Suppressor macrophage (primary cell): Measurements from ENCODE around the gene SORL1.

Source experiments
- DNase-seq, 4 experiments: peaks; one replicate each; pipeline ENCODE4 v3.0.0-alpha.2; 2020 to 2022

The SORL1 gene

DNA sequence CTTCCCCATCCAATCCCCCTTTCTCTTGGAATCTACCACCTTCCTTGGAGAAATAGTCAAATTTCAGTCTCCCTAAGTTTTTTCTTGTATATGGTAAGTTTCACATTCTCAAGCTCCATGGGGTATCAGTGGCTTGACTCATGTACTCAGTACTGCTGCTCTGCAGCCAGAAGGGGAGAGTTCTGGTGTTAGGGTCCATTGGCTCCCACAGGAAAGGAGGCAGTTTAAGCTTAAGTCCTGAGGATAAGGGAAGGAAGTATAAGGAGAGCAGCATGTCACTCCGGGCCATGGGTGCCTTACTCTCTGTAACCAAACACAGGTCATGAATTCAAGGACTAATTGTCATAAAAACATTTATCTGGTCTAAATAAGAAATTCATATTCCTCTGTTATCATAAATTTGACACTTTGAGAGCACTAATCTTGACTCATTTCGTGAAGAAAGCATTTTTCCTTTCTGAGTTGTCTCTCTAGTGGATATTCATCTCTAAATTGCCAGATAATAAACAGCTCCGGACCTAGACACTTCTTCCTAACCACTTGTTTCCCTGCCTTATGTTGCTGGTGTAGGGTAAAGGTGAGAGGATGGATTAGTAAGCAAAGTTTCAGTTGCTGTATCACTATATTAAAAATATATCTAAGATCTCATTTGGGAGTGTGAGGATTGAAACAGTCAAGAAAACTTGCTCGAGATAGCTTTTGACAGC is 20.1 kb upstream of the SORL1 start:
- DNase-seq = no peak

DNA sequence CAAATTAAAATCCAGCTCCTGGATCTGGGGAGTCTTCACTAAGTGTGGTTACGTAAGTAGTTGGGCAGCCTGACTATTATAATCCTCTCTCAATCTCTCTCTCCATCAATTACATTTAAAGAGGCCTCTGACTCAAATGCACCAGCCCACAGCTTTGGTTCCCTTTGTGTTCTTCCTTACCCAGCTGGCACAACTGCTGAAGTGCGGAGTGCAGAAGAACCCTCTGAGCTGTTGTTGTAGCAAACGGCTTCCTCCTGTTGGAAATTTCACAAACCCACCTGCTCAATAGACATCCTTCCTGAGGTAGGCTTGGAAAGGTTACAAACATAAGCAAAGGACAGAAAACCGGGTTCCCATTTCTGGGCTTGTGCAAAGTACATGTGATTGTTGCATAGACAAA is 17.0 kb upstream of the SORL1 start:
- DNase-seq = peak; percentile 43 to 59 (median 52)

DNA sequence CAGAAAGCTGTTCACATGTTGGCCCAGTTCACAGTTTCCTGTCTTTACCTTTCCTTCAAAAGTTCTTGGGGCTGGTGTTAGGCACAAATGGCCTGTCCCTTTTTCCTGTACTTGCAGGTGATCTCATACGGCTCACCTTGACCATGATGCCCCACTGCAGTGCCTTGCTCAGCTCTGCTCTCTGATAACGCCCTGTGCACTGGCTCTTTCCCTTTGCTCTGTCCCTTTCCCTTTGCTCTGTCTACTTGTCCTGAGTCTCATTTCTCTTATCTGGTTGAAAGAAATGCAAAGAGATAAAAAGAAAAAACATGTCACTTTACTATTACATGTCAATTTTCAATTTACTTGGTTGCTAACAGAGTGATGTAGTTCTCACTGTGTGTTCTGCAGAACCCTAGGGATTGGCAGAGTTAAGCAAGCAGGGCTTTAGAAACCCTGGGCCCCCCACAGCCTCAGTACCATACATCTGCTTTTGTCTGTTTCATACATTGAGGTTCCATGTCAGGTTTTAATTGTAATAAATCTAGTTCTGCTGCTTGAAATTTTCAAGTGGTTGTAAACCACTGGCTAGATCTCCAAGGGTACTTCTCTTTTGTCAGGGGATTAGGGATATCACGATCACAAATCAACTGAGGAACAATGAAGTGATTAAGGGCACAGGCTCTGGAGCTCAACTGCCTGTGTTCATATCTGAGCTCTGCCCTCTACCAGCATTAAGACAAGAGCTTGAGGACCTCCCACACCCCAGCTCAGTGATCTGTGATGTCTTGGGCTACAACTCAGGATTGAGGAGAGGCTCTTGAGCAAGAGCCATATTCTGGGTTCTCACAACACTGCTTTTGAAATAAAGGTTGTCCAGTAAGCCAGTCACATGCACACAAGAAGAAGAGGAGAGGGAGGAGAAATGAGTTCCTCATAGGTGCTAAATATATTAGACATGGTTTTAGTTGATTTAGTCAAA is 16.3 kb upstream of the SORL1 start:
- peak; percentile 59 to 87 (median 76) for DNase-seq

DNA sequence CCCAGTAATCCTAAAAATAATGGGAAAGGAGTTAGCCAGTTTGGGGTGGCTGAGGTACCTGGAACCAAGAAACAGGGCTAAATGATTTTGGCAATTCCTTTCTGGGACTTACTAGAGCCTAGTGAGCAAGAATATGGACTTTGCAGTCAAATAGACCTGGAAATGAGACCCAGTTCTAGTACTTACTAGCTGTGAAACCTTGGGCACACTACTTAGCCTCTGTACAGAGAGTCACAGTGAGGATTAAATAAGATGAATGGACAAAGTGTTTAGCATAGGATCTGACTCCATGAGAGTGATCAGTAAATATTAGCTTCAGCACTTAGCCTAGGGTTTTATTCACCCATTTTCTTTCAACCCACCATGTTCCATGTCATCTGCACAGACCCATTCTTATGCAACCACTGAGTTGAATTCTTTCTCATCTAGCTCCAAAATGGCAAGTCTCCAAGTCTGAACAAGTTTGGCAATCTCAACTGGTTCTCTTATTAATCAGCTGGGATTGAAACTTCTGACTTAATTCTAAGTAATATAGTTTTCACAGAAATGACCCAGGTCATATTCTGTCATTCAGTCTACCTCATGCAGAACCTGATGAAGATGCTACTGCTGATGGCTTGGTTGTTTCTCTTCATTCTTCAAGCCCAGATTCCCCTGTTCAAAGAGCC is 15.0 kb upstream of the SORL1 start:
- peak; percentile 59 to 84 (median 73) for DNase-seq

DNA sequence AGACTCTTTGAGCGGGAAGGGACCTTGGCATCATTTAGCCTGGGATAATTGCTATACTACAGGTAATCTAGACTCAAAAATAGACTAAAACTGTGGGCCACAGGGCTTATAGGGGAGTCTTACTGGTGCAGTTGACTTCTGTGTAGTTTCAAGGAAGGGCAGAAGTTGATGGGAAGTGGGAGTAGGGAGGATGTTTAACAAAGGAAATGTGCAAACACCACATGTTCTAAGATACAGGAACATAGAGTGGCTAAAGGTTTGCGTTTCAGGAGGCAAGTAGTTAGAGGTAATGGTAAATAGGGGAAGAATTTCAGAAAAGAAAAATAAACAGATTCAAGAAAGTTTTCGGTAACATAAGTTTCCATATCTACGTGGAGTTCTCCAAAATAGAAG is 14.4 kb upstream of the SORL1 start:
- peak in 3 of 4 experiments; percentile 35 to 70 (median 62) for DNase-seq

DNA sequence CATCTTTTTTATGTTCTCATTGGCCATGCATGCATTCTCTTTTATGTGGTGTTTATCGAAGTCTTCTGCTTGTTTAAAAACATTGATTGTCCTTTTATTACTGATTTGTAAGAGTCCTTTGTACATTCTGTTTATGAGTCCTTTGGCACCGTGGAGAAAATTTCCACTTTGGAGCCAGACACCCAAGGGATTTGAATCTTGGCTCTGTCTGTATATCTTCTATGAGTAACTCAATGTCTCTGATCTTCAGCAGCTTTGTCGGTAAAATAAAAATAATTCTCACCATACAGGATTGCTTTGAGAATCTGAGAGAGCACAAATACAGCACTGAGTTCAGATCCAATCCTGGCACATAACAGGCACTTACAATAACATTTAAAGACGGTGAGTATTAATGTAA is 12.8 kb upstream of the SORL1 start:
- DNase-seq = no peak

DNA sequence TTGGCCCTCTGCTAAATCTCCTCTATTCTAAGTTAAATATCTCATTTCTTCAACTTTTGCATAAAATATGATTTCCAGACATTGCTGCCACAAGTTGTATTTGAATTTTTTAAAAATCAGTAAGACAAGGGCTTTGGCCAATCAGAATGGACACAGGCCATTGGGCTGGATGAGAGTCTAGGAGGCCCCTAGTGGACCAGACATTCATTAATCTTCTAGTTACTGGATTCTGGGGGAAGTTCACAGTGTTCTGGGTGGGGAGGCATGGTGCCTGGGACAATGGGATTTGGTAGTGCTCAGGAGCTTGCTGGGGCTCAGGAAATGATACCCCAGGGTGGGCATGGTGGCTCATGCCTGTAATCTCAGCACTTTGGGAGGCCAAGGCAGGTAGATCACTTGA is 12.4 kb upstream of the SORL1 start:
- no peak for DNase-seq

DNA sequence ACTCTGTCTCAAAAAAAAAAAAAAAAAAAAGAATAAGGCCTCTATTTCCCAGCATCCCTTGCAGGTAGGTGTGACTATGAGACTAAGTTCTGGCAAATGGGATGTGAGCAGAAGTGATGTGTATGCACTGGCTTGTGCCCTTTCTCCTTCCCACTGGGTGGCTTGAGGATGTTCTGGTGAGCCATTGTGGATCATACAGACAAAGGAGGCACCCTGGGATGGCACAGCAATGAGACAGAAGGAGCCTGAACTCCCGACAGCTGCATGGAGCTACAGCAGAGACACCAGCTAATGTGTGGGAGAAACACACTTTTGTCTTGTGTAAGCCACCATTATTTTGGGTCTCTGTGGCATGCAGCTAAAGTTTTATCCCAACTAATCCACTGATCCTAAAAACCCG is 10.6 kb upstream of the SORL1 start:
- DNase-seq = no peak

DNA sequence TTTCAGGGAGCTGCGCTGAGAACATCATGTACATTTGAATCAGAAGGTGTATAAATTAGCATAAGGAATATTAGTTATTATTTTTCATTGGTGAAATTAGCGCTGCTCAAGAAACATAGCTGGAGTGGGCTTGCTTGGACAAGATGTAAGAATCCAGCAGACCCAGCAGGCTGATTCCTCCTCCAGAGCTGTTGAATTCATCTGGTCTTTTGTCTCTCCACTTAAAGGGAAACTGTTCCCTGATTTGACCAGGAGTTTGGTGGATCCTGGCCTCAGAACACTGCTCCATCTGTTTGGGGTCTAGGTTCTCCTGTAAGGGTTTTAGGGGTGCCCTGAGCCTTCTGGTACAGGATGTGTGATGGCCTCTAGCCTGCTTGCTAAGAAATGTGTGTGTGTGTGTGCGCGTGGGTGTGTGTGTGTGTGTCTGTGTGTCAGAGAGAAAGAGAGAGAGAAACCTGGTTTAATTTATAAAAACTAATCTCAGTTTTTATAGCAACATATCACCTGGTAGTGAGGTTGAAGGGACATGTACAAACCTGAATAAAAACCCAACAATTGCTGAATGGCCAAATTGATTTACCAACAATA is 8.3 kb upstream of the SORL1 start:
- DNase-seq = no peak

DNA sequence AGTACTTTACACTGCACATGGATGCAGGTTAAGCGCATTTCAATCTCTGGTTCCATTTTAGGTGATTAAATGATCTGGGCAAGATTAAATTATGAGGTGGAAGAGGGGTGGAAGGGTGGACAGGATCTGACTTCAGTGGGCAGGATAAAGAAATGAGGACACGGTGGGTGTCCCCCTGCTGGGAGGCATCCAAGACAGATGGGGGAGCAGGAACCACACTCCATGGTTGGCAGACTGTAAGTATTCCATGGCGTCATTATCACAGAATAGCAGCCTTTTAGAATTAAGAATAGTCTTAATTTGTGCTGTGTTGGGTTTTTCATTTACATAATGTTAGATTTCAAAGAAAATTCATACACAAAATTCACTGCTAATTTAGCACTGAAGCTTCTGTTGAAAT is 7.6 kb upstream of the SORL1 start:
- no peak for DNase-seq

DNA sequence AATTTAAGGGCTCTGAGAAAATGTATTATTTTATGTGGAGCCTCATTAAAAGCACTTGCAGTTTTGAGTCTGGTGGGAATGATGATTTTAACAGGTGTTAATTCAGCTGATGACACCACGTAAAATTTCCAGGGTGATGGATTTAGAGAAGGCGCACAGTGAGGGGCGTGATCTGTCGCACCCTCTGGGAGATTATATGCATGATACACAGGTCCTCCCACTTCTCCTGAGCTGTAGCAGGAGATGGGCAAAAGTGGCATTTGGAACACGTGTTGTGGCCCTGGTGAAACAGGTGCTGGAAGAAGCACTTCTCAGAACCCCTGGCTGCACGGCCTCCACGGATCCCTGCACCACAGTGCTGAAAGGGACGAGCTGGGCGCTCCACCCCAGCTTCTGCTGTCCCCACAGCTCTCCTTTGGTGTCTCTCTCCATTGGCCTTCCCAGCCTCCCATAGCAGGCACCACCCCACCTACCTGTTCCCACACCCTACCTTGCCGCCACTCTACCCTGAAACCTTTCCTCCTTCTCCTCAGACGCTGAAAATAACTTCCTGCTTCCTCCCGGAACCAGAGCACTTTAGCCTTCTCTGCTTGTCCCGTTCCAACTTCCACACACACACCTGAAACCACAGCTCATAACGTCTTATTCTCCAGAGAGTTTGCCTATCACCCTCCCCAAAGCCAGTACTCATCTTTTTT is 6.9 kb upstream of the SORL1 start:
- no peak for DNase-seq

DNA sequence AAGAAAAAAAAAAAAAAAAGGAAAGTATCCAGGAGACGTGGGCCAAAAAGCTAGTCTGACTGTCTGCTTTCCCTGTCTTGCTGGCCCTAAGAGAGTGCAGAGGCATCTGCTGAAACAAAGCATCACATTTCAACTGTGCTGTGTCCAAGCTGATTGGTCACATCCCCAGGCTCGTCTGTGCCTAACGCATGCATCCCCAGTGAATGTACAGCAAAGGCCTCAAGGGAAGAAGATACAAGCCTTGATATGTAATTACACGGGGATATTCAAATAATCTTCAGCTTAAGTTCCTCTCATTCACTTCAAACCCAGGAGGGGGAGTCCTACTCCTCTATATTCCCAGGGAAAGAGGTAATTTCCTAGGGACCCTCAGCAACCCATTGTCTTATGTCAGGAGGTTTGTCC is 5.4 kb upstream of the SORL1 start:
- no peak for DNase-seq

DNA sequence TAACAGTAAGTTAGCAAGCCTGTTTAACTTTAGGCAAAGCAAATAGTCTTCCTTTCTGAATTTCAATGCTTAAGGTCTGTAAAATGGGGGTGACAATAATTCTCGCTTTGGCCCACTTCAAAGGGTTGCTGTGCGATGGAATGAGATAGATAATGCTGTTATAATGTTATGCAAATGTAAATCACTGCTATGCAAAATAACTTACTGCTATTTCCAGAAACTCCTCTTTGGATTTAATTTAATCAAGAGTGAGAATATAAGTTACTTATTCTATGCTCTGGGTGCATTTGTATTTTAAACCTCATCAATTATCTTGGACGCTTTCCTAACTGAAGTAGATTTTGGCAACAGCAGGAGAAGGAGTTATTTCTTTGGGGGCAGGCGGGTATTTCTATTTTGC is 4.1 kb upstream of the SORL1 start:
- no peak for DNase-seq

DNA sequence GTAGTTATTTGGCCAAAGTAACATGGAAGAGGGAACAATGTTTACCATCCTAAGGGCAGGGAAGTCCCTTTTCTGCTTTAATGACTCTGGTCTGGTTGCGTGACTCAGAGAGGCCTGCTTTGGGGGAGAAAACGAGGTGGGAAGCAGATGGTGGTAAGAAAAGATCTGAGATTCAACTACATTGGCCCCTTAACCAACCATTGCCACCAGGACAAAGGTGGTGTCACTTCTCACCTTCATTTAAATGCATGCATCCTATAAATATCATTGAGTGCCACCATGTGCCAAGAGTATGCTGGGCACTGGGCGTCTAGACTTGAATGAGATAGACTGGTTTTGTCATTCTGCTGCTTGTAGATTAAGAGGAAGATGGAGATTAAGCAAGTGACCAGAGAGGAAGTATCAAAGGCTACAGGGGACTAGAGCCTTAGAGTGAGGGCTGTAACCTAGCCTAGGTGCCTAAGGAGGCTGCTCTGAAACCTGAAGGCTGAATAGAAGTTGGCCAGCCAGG is 3.6 kb upstream of the SORL1 start:
- DNase-seq = peak; percentile 55 to 81 (median 72)

DNA sequence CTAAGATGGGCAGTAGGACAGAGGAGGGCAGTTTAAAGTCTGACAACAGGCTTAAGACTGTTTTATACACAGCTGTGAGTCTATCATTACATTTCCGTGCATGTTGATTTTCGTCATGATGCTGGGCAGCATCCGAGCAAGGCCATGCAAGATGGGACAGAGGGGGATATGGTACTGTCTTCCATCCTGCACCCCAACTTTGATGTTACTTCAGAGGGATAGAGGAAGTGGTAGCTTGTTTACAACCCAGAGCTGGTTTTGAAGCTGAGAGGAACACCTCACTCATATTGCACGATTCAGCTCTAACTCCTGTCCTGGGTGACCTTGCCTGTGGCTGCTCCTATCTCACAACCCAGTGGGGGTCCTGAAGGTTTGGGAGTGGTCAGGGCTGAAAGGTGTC is 3.0 kb upstream of the SORL1 start:
- peak in 3 of 4 experiments; percentile 32 to 36 (median 34) for DNase-seq

DNA sequence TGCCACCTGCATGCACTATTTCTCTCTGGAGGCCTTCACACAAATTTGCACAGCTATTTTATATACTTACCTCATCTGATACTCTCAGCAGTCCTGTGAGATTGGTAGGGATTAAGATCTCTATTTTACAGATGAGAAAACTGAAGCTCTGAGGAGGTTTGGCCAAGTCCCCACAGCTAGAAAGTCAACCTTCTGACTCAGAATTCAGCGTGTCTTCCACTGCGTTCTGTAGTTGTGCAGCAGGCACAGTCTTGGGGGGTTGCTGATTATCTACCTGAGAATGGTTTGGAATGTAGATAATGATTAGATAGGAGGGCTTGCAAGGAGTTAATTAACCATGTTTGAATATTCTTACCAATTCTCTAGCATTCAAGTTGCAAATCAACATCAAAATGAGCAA is 2.5 kb upstream of the SORL1 start:
- no peak for DNase-seq

DNA sequence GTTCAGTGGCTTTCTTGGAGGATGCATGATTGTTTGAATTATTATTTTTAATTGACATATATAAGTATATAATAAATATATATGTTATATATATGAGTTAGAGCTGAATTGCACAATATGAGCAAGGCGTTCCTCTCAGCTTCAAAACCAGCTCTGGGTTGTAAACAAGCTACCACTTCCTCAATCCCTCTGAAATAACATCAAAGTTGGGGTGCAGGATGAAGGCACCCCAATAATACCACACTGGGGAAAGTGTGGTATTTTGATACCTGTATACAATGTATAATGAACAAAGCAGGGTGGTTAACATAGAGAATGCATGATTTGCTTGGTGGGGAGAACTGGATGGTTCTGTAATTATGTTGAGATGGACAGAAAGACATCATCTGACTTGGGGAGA is 1.7 kb upstream of the SORL1 start:
- DNase-seq = peak in 3 of 4 experiments; percentile 36 to 56 (median 45)

DNA sequence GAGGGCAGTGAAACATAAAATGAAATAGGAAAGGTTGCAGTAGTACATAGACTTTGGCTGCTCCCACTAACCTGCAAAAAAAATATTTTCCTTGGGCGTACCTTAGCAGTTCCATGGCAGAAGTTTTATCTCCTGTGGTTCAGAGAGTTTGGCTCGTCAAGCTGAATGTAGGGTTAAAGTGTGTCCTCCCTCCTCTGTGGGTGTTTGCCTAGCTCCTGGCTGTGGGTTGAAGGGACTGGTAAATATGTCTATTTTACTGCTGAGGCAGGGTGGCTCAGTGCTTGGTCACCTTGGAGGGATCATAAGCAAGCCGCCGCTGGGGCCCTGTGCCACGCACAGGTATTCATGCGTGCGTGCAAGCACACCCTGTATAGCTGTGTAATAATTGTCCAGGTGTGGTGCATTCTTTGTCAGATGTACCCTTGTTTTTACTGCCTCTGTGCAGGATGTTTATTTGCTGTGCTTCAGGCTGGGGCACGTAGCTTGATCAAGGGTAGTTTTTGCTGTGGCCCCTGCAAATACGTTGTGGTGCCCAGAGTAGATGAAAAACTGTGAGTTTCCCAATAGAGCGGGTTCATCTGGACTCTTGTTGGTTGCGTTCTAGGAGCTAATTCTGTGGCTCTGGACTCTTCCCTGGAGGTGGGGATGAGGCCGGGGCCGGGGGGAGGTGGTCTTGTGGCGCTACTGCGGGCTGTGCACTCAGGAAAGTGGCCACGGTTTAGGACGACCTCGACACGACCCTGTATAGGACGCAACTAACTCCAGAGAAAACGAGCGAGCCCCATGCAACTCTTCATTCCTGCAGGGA is 732 bp upstream of the SORL1 start:
- no peak for DNase-seq

DNA sequence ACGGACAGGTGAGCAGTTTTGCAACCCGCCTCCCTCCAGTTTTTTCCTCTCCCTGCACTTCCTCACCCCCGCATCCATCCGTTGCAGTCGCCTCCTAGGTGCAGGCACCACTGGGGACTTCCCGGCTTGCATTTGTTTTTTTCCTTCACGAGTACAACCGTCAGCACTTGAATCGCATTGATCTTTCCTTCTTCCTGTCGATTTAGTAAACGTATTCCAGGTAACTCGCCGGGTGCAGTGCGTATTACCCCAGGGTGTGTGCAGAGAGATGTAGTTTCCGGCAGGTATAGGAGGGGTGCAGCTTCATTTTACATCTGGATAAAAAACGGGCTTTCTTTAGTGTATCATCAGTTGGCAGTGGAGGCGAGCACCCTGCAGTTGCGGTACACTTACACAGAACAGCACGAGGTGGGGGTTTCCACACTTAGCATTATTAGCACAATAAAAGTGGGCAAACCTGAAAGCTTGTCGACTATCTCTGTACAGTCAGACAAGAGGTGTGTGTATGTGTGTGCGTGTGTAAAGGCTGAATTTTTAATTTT is 566 bp downstream of the SORL1 start, which contains the start of gene SORL1-AS1:
Gene SORL1-AS1 (minus strand): TSS at position 359 of the 542 bp plus-strand sequence.
- DNase-seq = no peak

DNA sequence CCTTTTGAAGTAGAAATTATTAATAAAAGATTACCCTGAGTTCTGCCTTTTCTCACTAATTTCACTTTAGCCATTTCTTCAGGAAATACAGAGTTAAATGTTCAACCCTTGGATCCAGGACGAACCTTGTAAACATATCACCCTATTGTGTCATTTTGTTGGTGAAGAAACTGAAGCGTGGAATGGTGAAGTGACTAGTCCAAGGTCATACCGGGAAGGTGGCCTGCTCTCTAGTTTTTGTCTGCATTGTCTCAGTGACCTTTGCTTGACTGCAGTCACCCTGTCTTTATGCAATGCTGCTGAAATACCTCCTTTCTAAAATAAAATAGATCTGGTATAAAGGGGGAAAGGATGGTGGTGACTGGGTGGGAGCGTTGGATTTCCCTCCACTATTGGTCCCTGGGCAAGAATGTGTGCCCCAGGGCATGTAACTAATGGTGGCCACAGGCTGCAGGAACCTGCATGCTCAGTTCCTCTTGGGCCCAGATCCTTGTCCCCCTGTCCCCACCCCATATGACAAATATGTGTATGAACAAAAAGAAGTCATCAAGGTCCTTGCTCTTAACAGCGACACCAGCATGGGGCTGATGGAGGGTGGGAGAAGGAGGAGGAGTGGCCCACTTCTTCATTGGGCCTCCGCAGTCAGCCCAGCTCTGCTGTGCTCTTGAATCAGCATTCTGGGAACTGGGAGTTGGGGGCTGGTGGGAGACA is 1.6 kb downstream of the SORL1 start:
- peak in 1 of 4 experiments; percentile 18 for DNase-seq
